Fibroblast of lung (primary cell): ENCODE measurements around the gene TCERG1L. TPM values are rescaled to one million over a fixed set of nuclear protein-coding genes. Genes with fewer than 3 reads are reported as not detected.

Source experiments
- DNase-seq, 2 donors: peaks; one replicate each; pipeline versions ENCODE4 v3.0.0 to v3.0.0-alpha.2; 2010; ENCODE audit warnings: low read depth in 2 of 2
- H2AFZ ChIP-seq: 2 replicates; pipeline ENCODE4 v1.5.1; 2012; ENCODE audit warnings: low read length, control low read depth, inconsistent platforms
- H3K27ac ChIP-seq: 2 replicates; pipeline ENCODE4 v1.5.1; 2011; ENCODE audit warnings: low read length, control low read depth; ENCODE audit not compliant: insufficient read depth
- H3K27me3 ChIP-seq: 2 replicates; pipeline ENCODE4 v1.5.1; 2011; ENCODE audit warnings: mild to moderate bottlenecking, low read length; ENCODE audit not compliant: control insufficient read depth, insufficient read depth
- H3K36me3 ChIP-seq: 2 replicates; pipeline ENCODE4 v1.5.1; 2011; ENCODE audit warnings: low read length; ENCODE audit not compliant: control insufficient read depth, insufficient read depth
- H3K4me1 ChIP-seq: 2 replicates; pipeline ENCODE4 v1.5.1; 2011; ENCODE audit warnings: low read length; ENCODE audit not compliant: control insufficient read depth, insufficient read depth; ENCODE audit errors: extremely low read depth
- H3K4me2 ChIP-seq: 2 replicates; pipeline ENCODE4 v1.5.1; 2011; ENCODE audit warnings: low read length, control low read depth; ENCODE audit not compliant: insufficient read depth; ENCODE audit errors: extremely low read depth
- H3K4me3 ChIP-seq, 4 experiments: fragments of 200-600 bp in 1 of 4; sonication (generic) in 1 of 4; replicated peaks in 1 of 4; 2 replicates each; pipeline ENCODE4 v1.5.1; 2011 to 2016; ENCODE audit warnings: low read length in 4 of 4, low read depth in 3 of 4, mild to moderate bottlenecking in 3 of 4, control low read depth in 2 of 4, inconsistent platforms in 1 of 4, mixed read lengths in 1 of 4; ENCODE audit not compliant: insufficient read depth in 1 of 4; ENCODE audit errors: control extremely low read depth in 1 of 4
- H3K79me2 ChIP-seq: 2 replicates; pipeline ENCODE4 v1.5.1; 2012; ENCODE audit warnings: mild to moderate bottlenecking, low read length, inconsistent platforms; ENCODE audit not compliant: control insufficient read depth, insufficient read depth
- H3K9ac ChIP-seq: 2 replicates; pipeline ENCODE4 v1.5.1; 2011; ENCODE audit warnings: mild to moderate bottlenecking, low read length, control low read depth; ENCODE audit not compliant: insufficient read depth
- H3K9me3 ChIP-seq: 2 replicates; pipeline ENCODE4 v1.5.1; 2012; ENCODE audit warnings: low read depth, low read length; ENCODE audit not compliant: control insufficient read depth, insufficient read depth
- H4K20me1 ChIP-seq: 2 replicates; pipeline ENCODE4 v1.5.1; 2011; ENCODE audit warnings: low read length; ENCODE audit not compliant: control insufficient read depth, insufficient read depth; ENCODE audit errors: extremely low read depth
- EZH2 ChIP-seq: IDR thresholded peaks from 2 replicates; pipeline ENCODE4 v1.5.1; 2012; ENCODE audit warnings: low read length, control low read depth, mild to moderate bottlenecking; ENCODE audit errors: missing control alignments
- polyA plus RNA-seq, 2 donors: library from polyadenylated mRNA; depleted of rRNA in 1 of 2; stranded (reverse) in 1 of 2; unstranded in 1 of 2; fragments of >200 nt; gene quantifications; 2 replicates each; pipeline ENCODE4 v1.2.1, GENCODE V29; 2011 to 2012; ENCODE audit warnings: missing spikeins in 1 of 2
- total RNA-seq: library from RNA; depleted of rRNA; stranded (reverse); fragments of >200 nt; gene quantifications from 2 replicates; pipeline ENCODE4 v1.2.1, GENCODE V29; 2014
- TF ChIP-seq, protein P1 (sequence below), 2 donors: IDR thresholded peaks in 1 of 2; conservative IDR thresholded peaks in 1 of 2; 1 replicate in 1 of 2; 2 replicates in 1 of 2; pipeline ENCODE4 v1.5.1; 2011 to 2012; ENCODE audit warnings: low read length in 2 of 2, control low read depth in 1 of 2, inconsistent platforms in 1 of 2, low read depth in 1 of 2, mild to moderate bottlenecking in 1 of 2

Gene TCERG1L
- total and polyA plus RNA-seq, 2 donors (not counting 1 experiment from before 2014, with no cell fraction given), result 0.02 TPM; not detected in 1

- no peak overlapping the region for H3K4me3 ChIP-seq
- no peaks in the 10 kb centered on the region for H3K27me3 ChIP-seq
- no peaks in the 10 kb centered on the region for H3K36me3 ChIP-seq
- TF ChIP-seq, protein P1, sequence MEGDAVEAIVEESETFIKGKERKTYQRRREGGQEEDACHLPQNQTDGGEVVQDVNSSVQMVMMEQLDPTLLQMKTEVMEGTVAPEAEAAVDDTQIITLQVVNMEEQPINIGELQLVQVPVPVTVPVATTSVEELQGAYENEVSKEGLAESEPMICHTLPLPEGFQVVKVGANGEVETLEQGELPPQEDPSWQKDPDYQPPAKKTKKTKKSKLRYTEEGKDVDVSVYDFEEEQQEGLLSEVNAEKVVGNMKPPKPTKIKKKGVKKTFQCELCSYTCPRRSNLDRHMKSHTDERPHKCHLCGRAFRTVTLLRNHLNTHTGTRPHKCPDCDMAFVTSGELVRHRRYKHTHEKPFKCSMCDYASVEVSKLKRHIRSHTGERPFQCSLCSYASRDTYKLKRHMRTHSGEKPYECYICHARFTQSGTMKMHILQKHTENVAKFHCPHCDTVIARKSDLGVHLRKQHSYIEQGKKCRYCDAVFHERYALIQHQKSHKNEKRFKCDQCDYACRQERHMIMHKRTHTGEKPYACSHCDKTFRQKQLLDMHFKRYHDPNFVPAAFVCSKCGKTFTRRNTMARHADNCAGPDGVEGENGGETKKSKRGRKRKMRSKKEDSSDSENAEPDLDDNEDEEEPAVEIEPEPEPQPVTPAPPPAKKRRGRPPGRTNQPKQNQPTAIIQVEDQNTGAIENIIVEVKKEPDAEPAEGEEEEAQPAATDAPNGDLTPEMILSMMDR (conservative IDR thresholded peaks at IDR 0.05 in 1 of 2, IDR thresholded peaks at IDR 0.05 in 1 of 2; ENCODE audit: low read depth in 1 of 2, low read length in 2 of 2), result no peak
- TF ChIP-seq EZH2, result no peak
- no peaks in the 10 kb centered on the region for H4K20me1 ChIP-seq
- H3K4me1 ChIP-seq, result no peaks in the 10 kb centered on the region
- no peaks in the 10 kb centered on the region for H3K79me2 ChIP-seq
- no peak overlapping the region for H3K9ac ChIP-seq
- H3K27ac ChIP-seq, result no peak overlapping the region
- H2AFZ ChIP-seq, result no peak overlapping the region
- no peak overlapping the region for H3K4me2 ChIP-seq
- H3K9me3 ChIP-seq, result no peaks in the 10 kb centered on the region
- no peak for DNase-seq
Observed at GRCh38 chr10:131161087-131161486, 150.4 kb downstream of the TCERG1L start.

GRCh38 chr10:131160219-131160875 is 151.2 kb downstream of the TCERG1L start:
- TF ChIP-seq EZH2, result no peak
- TF ChIP-seq, protein P1 (conservative IDR thresholded peaks at IDR 0.05 in 1 of 2, IDR thresholded peaks at IDR 0.05 in 1 of 2; ENCODE audit: low read depth in 1 of 2, low read length in 2 of 2), result no peak
- Histone ChIP-seq H3K9me3 (no peaks in the 10 kb centered on the region), H3K27ac (no peak overlapping the region), H2AFZ (no peak overlapping the region), H3K4me1 (no peaks in the 10 kb centered on the region), H3K4me3 (no peak overlapping the region), H3K27me3 (no peaks in the 10 kb centered on the region), H3K4me2 (no peak overlapping the region), H4K20me1 (no peaks in the 10 kb centered on the region), H3K9ac (no peak overlapping the region), H3K36me3 (no peaks in the 10 kb centered on the region), H3K79me2 (no peaks in the 10 kb centered on the region)
- no peak for DNase-seq

DNA sequence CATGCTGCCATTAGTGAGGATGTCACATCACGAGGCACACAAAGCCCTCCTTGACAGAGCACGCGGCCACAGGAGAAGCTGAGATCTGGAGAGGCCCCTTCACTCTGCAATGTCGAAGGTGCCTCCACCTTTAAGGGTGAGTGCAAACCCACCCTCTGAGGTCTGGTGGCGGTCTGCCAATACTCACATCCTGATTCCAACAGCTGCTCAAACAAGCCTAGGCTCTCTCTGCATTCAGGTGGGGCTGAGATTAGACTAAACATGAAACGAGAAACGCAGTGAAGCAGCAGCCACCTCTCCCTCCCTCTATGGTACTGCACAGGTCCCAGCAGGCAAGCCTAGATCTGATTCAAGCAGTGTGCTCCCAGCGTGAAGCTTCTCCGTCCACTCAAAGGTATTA is 151.8 kb downstream of the TCERG1L start:
- Histone ChIP-seq H3K4me3 (no peak overlapping the region), H4K20me1 (no peaks in the 10 kb centered on the region), H3K4me2 (no peak overlapping the region), H3K27ac (no peak overlapping the region), H3K9me3 (no peaks in the 10 kb centered on the region), H2AFZ (no peak overlapping the region), H3K79me2 (no peaks in the 10 kb centered on the region), H3K27me3 (no peaks in the 10 kb centered on the region), H3K9ac (no peak overlapping the region), H3K36me3 (no peaks in the 10 kb centered on the region), H3K4me1 (no peaks in the 10 kb centered on the region)
- no peak for TF ChIP-seq EZH2
- TF ChIP-seq, protein P1 (conservative IDR thresholded peaks at IDR 0.05 in 1 of 2, IDR thresholded peaks at IDR 0.05 in 1 of 2; ENCODE audit: low read depth in 1 of 2, low read length in 2 of 2), result no peak
- no peak for DNase-seq
